SK-N-SH treated with all-trans-retinoic acid at 6 μM for 48 hours (cell line): Measurements from ENCODE around the gene PRRC2C.
"Not testable (repeated sequence)": the region's sequence is repeated elsewhere in the genome, so short reads cannot be mapped to it uniquely, and the experiment has no call there.

ENCODE experiments used
- ATAC-seq: fragments of 200-7000 bp; cut with Tn5 transposase; 3 replicates; pipeline ENCODE4 v1.9.1; 2020; ENCODE audit warnings: mild to moderate bottlenecking, moderate library complexity
- ARNTL ChIP-seq: fragments of 450-650 bp; formaldehyde crosslinking; IDR thresholded peaks from 2 replicates; pipeline ENCODE4 v1.5.0; 2020; ENCODE audit warnings: low read depth, mild to moderate bottlenecking, moderate library complexity, borderline replicate concordance
- BACH2 ChIP-seq: fragments of 250-450 bp; sonication (Bioruptor Pico); IDR thresholded peaks from 2 replicates; pipeline ENCODE4 v1.9.0; 2021; ENCODE audit warnings: mild to moderate bottlenecking, borderline replicate concordance
- CREB5 ChIP-seq: fragments of 250-450 bp; sonication (Bioruptor Pico); IDR thresholded peaks from 2 replicates; pipeline ENCODE4 v1.5.1; 2020; ENCODE audit warnings: low read depth, mild to moderate bottlenecking, moderate library complexity
- CSDC2 ChIP-seq: fragments of 250-450 bp; sonication (Bioruptor Pico); IDR thresholded peaks from 2 replicates; pipeline ENCODE4 v1.5.0; 2020; ENCODE audit warnings: mild to moderate bottlenecking, moderate library complexity
- CSRNP3 ChIP-seq: fragments of 250-450 bp; sonication (Bioruptor Pico); IDR thresholded peaks from 2 replicates; pipeline ENCODE4 v1.5.1; 2021; ENCODE audit warnings: mild to moderate bottlenecking, moderate library complexity
- ESRRG ChIP-seq: fragments of 250-450 bp; sonication (Bioruptor Pico); IDR thresholded peaks from 2 replicates; pipeline ENCODE4 v1.6.1; 2021; ENCODE audit warnings: mild to moderate bottlenecking
- GLIS3 ChIP-seq: fragments of 250-450 bp; sonication (Bioruptor Pico); IDR thresholded peaks from 2 replicates; pipeline ENCODE4 v1.5.0; 2020; ENCODE audit warnings: mild to moderate bottlenecking, moderate library complexity
- ISL1 ChIP-seq: fragments of 250-450 bp; sonication (Bioruptor Pico); IDR thresholded peaks from 2 replicates; pipeline ENCODE4 v2.1.2; 2022; ENCODE audit warnings: mild to moderate bottlenecking, moderate library complexity
- OSR1 ChIP-seq: fragments of 250-450 bp; sonication (Bioruptor Pico); IDR thresholded peaks from 2 replicates; pipeline ENCODE4 v1.8.0; 2022; ENCODE audit warnings: moderate library complexity, mild to moderate bottlenecking, inconsistent platforms
- PPARA ChIP-seq: fragments of 250-450 bp; sonication (Bioruptor Pico); IDR thresholded peaks from 2 replicates; pipeline ENCODE4 v1.5.0; 2020; ENCODE audit warnings: mild to moderate bottlenecking, borderline replicate concordance
- RARB ChIP-seq: fragments of 250-450 bp; sonication (Bioruptor Pico); IDR thresholded peaks from 2 replicates; pipeline ENCODE4 v1.8.0; 2021; ENCODE audit warnings: mild to moderate bottlenecking, moderate library complexity
- SNAI2 ChIP-seq: fragments of 250-450 bp; sonication (Bioruptor Pico); IDR thresholded peaks from 2 replicates; pipeline ENCODE4 v1.5.0; 2020; ENCODE audit warnings: mild to moderate bottlenecking, moderate library complexity
- TCF4 ChIP-seq: fragments of 250-450 bp; sonication (Bioruptor Pico); IDR thresholded peaks from 2 replicates; pipeline ENCODE4 v1.8.0; 2021; ENCODE audit warnings: mild to moderate bottlenecking, moderate library complexity, borderline replicate concordance
- TOX ChIP-seq: fragments of 250-450 bp; sonication (Bioruptor Pico); IDR thresholded peaks from 2 replicates; pipeline ENCODE4 v1.8.0; 2021; ENCODE audit warnings: mild to moderate bottlenecking, moderate library complexity, borderline replicate concordance
- TSHZ2 ChIP-seq: fragments of 250-450 bp; sonication (Bioruptor Pico); IDR thresholded peaks from 2 replicates; pipeline ENCODE4 v1.5.0; 2020; ENCODE audit warnings: mild to moderate bottlenecking, moderate library complexity
- ZC3H10 ChIP-seq: fragments of 250-450 bp; sonication (Bioruptor Pico); IDR thresholded peaks from 2 replicates; pipeline ENCODE4 v1.5.1; 2021; ENCODE audit warnings: mild to moderate bottlenecking, moderate library complexity
- ZFP3 ChIP-seq: fragments of 250-450 bp; sonication (Bioruptor Pico); IDR thresholded peaks from 2 replicates; pipeline ENCODE4 v1.5.0; 2020; ENCODE audit warnings: mild to moderate bottlenecking, moderate library complexity
- ZFP30 ChIP-seq: fragments of 450-650 bp; formaldehyde crosslinking; IDR thresholded peaks from 2 replicates; pipeline ENCODE4 v1.5.0; 2022; ENCODE audit warnings: mild to moderate bottlenecking, moderate library complexity
- ZNF565 ChIP-seq: fragments of 450-650 bp; formaldehyde crosslinking; conservative IDR thresholded peaks from 2 replicates; pipeline ENCODE4 v1.5.0; 2020; ENCODE audit warnings: low read depth, mild to moderate bottlenecking, moderate library complexity
- ZNF70 ChIP-seq: fragments of 450-650 bp; formaldehyde crosslinking; IDR thresholded peaks from 2 replicates; pipeline ENCODE4 v1.5.0; 2020; ENCODE audit warnings: mild to moderate bottlenecking, moderate library complexity
- ZNF8 ChIP-seq: fragments of 450-650 bp; formaldehyde crosslinking; IDR thresholded peaks from 2 replicates; pipeline ENCODE4 v1.5.0; 2020; ENCODE audit warnings: mild to moderate bottlenecking, moderate library complexity
- TF ChIP-seq, protein P1 (sequence below): fragments of 250-450 bp; sonication (Bioruptor Pico); IDR thresholded peaks from 2 replicates; pipeline ENCODE4 v1.8.0; 2021; ENCODE audit warnings: low read depth, mild to moderate bottlenecking, moderate library complexity, borderline replicate concordance
- TF ChIP-seq, protein P2 (sequence below): fragments of 250-450 bp; sonication (Bioruptor Pico); IDR thresholded peaks from 2 replicates; pipeline ENCODE4 v1.8.0; 2020; ENCODE audit warnings: mild to moderate bottlenecking, moderate library complexity, borderline replicate concordance

PRRC2C gene

GRCh38 chr1:171613282-171613681, 128.0 kb downstream of the PRRC2C start:
- no peak for TF ChIP-seq CREB5 (CRISPR knock-in tag)
- TF ChIP-seq TCF4 (CRISPR knock-in tag) = no peak
- TF ChIP-seq ZC3H10 (CRISPR knock-in tag) = no peak
- no peak for TF ChIP-seq ZFP3 (CRISPR knock-in tag)
- TF ChIP-seq GLIS3 (CRISPR knock-in tag) = no peak
- no peak for TF ChIP-seq OSR1
- TF ChIP-seq TOX (CRISPR knock-in tag) = no peak
- no peak for TF ChIP-seq BACH2 (CRISPR knock-in tag)
- TF ChIP-seq PPARA = no peak
- no peak for TF ChIP-seq RARB (CRISPR knock-in tag)
- no peak for TF ChIP-seq SNAI2 (CRISPR knock-in tag)
- TF ChIP-seq ZNF565 = no peak
- TF ChIP-seq ZNF8 = no peak
- TF ChIP-seq CSDC2 (CRISPR knock-in tag) = no peak
- TF ChIP-seq, protein P1, sequence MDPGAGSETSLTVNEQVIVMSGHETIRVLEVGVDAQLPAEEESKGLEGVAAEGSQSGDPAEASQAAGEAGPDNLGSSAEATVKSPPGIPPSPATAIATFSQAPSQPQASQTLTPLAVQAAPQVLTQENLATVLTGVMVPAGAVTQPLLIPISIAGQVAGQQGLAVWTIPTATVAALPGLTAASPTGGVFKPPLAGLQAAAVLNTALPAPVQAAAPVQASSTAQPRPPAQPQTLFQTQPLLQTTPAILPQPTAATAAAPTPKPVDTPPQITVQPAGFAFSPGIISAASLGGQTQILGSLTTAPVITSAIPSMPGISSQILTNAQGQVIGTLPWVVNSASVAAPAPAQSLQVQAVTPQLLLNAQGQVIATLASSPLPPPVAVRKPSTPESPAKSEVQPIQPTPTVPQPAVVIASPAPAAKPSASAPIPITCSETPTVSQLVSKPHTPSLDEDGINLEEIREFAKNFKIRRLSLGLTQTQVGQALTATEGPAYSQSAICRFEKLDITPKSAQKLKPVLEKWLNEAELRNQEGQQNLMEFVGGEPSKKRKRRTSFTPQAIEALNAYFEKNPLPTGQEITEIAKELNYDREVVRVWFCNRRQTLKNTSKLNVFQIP (CRISPR knock-in tag) = no peak
- TF ChIP-seq ARNTL = no peak
- ATAC-seq = no peak

- not testable (repeated sequence) for ATAC-seq
Measured at GRCh38 chr1:171615122-171615906, 130.0 kb downstream of the PRRC2C start.

DNA sequence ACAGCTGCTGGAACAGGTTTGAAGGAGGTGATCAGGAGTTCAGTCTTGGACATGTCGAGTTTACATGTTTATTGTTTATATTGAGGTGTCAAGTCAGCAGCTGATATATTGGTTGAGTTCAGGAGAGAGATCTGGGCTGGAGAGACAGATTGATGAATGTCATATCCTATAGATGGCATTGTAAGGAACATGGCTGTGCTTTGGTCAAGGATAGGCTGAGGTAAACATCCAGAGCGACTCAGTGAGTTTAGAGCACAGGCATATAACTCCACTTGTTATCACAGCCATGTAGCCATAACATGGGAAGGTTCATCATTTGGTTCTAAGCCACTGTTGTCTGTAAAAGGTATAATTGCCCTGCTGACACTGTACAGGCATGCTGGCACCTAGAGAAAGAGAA, 131.3 kb downstream of the PRRC2C start:
- TF ChIP-seq CSRNP3 (CRISPR knock-in tag) (no peak), ISL1 (no peak), ZC3H10 (CRISPR knock-in tag) (no peak), BACH2 (CRISPR knock-in tag) (no peak), ZNF565 (no peak), ZNF70 (no peak), OSR1 (no peak), ESRRG (CRISPR knock-in tag) (no peak), ZFP3 (CRISPR knock-in tag) (no peak), GLIS3 (CRISPR knock-in tag) (no peak), ZNF8 (no peak), SNAI2 (CRISPR knock-in tag) (no peak), PPARA (no peak)
- TF ChIP-seq, protein P2, sequence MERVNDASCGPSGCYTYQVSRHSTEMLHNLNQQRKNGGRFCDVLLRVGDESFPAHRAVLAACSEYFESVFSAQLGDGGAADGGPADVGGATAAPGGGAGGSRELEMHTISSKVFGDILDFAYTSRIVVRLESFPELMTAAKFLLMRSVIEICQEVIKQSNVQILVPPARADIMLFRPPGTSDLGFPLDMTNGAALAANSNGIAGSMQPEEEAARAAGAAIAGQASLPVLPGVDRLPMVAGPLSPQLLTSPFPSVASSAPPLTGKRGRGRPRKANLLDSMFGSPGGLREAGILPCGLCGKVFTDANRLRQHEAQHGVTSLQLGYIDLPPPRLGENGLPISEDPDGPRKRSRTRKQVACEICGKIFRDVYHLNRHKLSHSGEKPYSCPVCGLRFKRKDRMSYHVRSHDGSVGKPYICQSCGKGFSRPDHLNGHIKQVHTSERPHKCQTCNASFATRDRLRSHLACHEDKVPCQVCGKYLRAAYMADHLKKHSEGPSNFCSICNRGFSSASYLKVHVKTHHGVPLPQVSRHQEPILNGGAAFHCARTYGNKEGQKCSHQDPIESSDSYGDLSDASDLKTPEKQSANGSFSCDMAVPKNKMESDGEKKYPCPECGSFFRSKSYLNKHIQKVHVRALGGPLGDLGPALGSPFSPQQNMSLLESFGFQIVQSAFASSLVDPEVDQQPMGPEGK (CRISPR knock-in tag) = no peak
- no peak for ATAC-seq

GRCh38 chr1:171622152-171622462, 136.8 kb downstream of the PRRC2C start, which contains the start of gene MYOCOS:
Gene MYOCOS (plus strand): TSS chr1:171622243. CDS start chr1:171623884, 1,641 bp downstream.
- no peak for ATAC-seq
- TF ChIP-seq ZC3H10 (CRISPR knock-in tag) (no peak), PPARA (no peak), ZFP30 (CRISPR knock-in tag) (no peak), ARNTL (no peak), SNAI2 (CRISPR knock-in tag) (no peak), TOX (CRISPR knock-in tag) (no peak), ESRRG (CRISPR knock-in tag) (no peak), GLIS3 (CRISPR knock-in tag) (no peak), TCF4 (CRISPR knock-in tag) (no peak), TSHZ2 (CRISPR knock-in tag) (no peak), CSDC2 (CRISPR knock-in tag) (no peak), ZNF8 (no peak), BACH2 (CRISPR knock-in tag) (no peak), OSR1 (no peak)
- TF ChIP-seq, protein P1 (CRISPR knock-in tag) = no peak
